ENCODE data around the gene ACADVL. TPM values are rescaled to one million over a fixed set of nuclear protein-coding genes. Genes with fewer than 3 reads are reported as not detected.

Gene ACADVL
- total RNA-seq, 4 donors from 2014 or later, result 565 to 1,687 (median 703) TPM

- no peaks in the 10 kb centered on the region for H3K36me3 ChIP-seq
- DNase-seq (ENCODE audit: low spot score in 2 of 2), result no peak
- no peaks in the 10 kb centered on the region for H3K9me3 ChIP-seq
- no peak overlapping the region for H3K4me3 ChIP-seq
- H3K27ac ChIP-seq, result no peak overlapping the region
- peaks cover 33% of the 10 kb centered on the region for H3K27me3 ChIP-seq
- TF ChIP-seq POLR2AphosphoS5 (IDR thresholded peaks at IDR 0.05) (no peak), POLR2A (IDR thresholded peaks at IDR 0.05) (no peak), EP300 (IDR thresholded peaks at IDR 0.05) (no peak), CTCF (IDR thresholded peaks at IDR 0.05) (no peak)
- H3K4me1 ChIP-seq, result peaks cover 26% of the 10 kb centered on the region
- 86% methylated on average over 1 of the region's 1 CpG for WGBS
Measured at GRCh38 chr17:7176107-7176840, 43.5 kb upstream of the ACADVL start.

GRCh38 chr17:7176841-7177190, 42.9 kb upstream of the ACADVL start:
- no peak for DNase-seq (ENCODE audit: low spot score in 2 of 2)
- H3K36me3 ChIP-seq, result no peaks in the 10 kb centered on the region
- H3K9me3 ChIP-seq, result no peaks in the 10 kb centered on the region
- peaks cover 26% of the 10 kb centered on the region for H3K4me1 ChIP-seq
- no peak overlapping the region for H3K27ac ChIP-seq
- TF ChIP-seq POLR2AphosphoS5 (IDR thresholded peaks at IDR 0.05) (no peak), POLR2A (IDR thresholded peaks at IDR 0.05) (no peak), CTCF (IDR thresholded peaks at IDR 0.05) (no peak), EP300 (IDR thresholded peaks at IDR 0.05) (no peak)
- WGBS, result 7% methylated on average over 14 of the region's 17 CpGs
- H3K4me3 ChIP-seq, result no peak overlapping the region
- peaks cover 33% of the 10 kb centered on the region for H3K27me3 ChIP-seq

GRCh38 chr17:7177191-7177953, 42.4 kb upstream of the ACADVL start:
- WGBS, result 3% methylated on average over 22 of the region's 31 CpGs
- DNase-seq (ENCODE audit: low spot score in 2 of 2), result no peak
- no peaks in the 10 kb centered on the region for H3K9me3 ChIP-seq
- no peak overlapping the region for H3K27ac ChIP-seq
- TF ChIP-seq POLR2AphosphoS5 (IDR thresholded peaks at IDR 0.05) (no peak), CTCF (IDR thresholded peaks at IDR 0.05) (peak; percentile 60 to 94), EP300 (IDR thresholded peaks at IDR 0.05) (no peak), POLR2A (IDR thresholded peaks at IDR 0.05) (no peak)
- peaks cover 33% of the 10 kb centered on the region for H3K27me3 ChIP-seq
- peaks cover 26% of the 10 kb centered on the region for H3K4me1 ChIP-seq
- peak overlapping the region; percentile 42 for H3K4me3 ChIP-seq
- no peaks in the 10 kb centered on the region for H3K36me3 ChIP-seq

GRCh38 chr17:7177954-7178477, 41.7 kb upstream of the ACADVL start:
- 7% methylated on average over 17 of the region's 18 CpGs for WGBS
- no peak for DNase-seq (ENCODE audit: low spot score in 2 of 2)
- H3K9me3 ChIP-seq, result no peaks in the 10 kb centered on the region
- no peaks in the 10 kb centered on the region for H3K36me3 ChIP-seq
- peaks cover 26% of the 10 kb centered on the region for H3K4me1 ChIP-seq
- TF ChIP-seq CTCF (IDR thresholded peaks at IDR 0.05), result no peak
- TF ChIP-seq POLR2AphosphoS5 (IDR thresholded peaks at IDR 0.05), result no peak
- no peak for TF ChIP-seq EP300 (IDR thresholded peaks at IDR 0.05)
- TF ChIP-seq POLR2A (IDR thresholded peaks at IDR 0.05), result no peak
- H3K27me3 ChIP-seq, result peaks cover 33% of the 10 kb centered on the region
- H3K27ac ChIP-seq, result no peak overlapping the region
- peak overlapping the region; percentile 42 for H3K4me3 ChIP-seq

- TF ChIP-seq EP300 (IDR thresholded peaks at IDR 0.05) (no peak), CTCF (IDR thresholded peaks at IDR 0.05) (no peak), POLR2AphosphoS5 (IDR thresholded peaks at IDR 0.05) (no peak), POLR2A (IDR thresholded peaks at IDR 0.05) (no peak)
- DNase-seq (ENCODE audit: low spot score in 2 of 2), result no peak
- 76% methylated on average over 11 of the region's 11 CpGs for WGBS
- Histone ChIP-seq H3K36me3 (no peaks in the 10 kb centered on the region), H3K27ac (no peak overlapping the region), H3K4me3 (no peak overlapping the region), H3K4me1 (peaks cover 23% of the 10 kb centered on the region), H3K9me3 (no peaks in the 10 kb centered on the region), H3K27me3 (peaks cover 31% of the 10 kb centered on the region)
Measured at GRCh38 chr17:7178973-7179316, 40.8 kb upstream of the ACADVL start.
